HG03460 (cell line): ENCODE data around the gene SORCS1.

ENCODE experiments used
- ATAC-seq: cut with Tn5 transposase; IDR thresholded peaks from one replicate; pipeline ENCODE4 v1.9.1; 2021; ENCODE audit not compliant: unreplicated experiment

SORCS1 gene

GRCh38 chr10:107163881-107164861 lies at the start of gene SORCS1:
Gene SORCS1 (minus strand): TSS chr10:107164706.
- ATAC-seq: no peak

GRCh38 chr10:107214261-107214660 lies 49.8 kb upstream of the SORCS1 start:
- ATAC-seq: no peak

GRCh38 chr10:107213861-107214260 lies 49.4 kb upstream of the SORCS1 start:
- ATAC-seq: no peak

GRCh38 chr10:107206833-107207232 lies 42.3 kb upstream of the SORCS1 start:
- ATAC-seq: no peak

- ATAC-seq: no peak
These were observed 5.0 kb upstream of the SORCS1 start for GRCh38 chr10:107169516-107169915.

- ATAC-seq: no peak
These were observed 4.2 kb upstream of the SORCS1 start for GRCh38 chr10:107168738-107169137.

- no peak for ATAC-seq
These were observed 1.9 kb upstream of the SORCS1 start for GRCh38 chr10:107166403-107166802.

GRCh38 chr10:107164992-107165391 lies 486 bp upstream of the SORCS1 start:
- ATAC-seq: no peak

GRCh38 chr10:107163076-107163855 lies 1.2 kb downstream of the SORCS1 start:
- no peak for ATAC-seq

- no peak for ATAC-seq
These were observed 3.6 kb downstream of the SORCS1 start for GRCh38 chr10:107160866-107161265.

- no peak for ATAC-seq
These were observed 4.6 kb downstream of the SORCS1 start for GRCh38 chr10:107159871-107160270.

GRCh38 chr10:107157071-107157470 lies 7.4 kb downstream of the SORCS1 start:
- no peak for ATAC-seq

- no peak for ATAC-seq
These were observed 12.4 kb downstream of the SORCS1 start for GRCh38 chr10:107152087-107152486.

- ATAC-seq: no peak
These were observed 15.6 kb downstream of the SORCS1 start for GRCh38 chr10:107148906-107149305.

- no peak for ATAC-seq
These were observed 20.0 kb downstream of the SORCS1 start for GRCh38 chr10:107144490-107144889.

- no peak for ATAC-seq
These were observed 22.9 kb downstream of the SORCS1 start for GRCh38 chr10:107141524-107142061.

GRCh38 chr10:107139237-107139636 lies 25.3 kb downstream of the SORCS1 start:
- ATAC-seq: no peak

GRCh38 chr10:107133656-107134055 lies 30.9 kb downstream of the SORCS1 start:
- no peak for ATAC-seq

- ATAC-seq: no peak
These were observed 35.5 kb downstream of the SORCS1 start for GRCh38 chr10:107129000-107129399.

- ATAC-seq: no peak
These were observed 37.9 kb downstream of the SORCS1 start for GRCh38 chr10:107126512-107127065.

- ATAC-seq: no peak
These were observed 41.8 kb downstream of the SORCS1 start for GRCh38 chr10:107122703-107123102.
